Right lobe of liver (tissue), 4 donors: ENCODE results near the gene RELCH.

Experiments used
- CTCF ChIP-seq, 4 donors: fragments of 200-600 bp in 3 of 4; fragments of 450-650 bp in 1 of 4; IDR thresholded peaks; one replicate each; pipeline versions ENCODE4 v1.5.1 to v1.8.0; 2016 to 2022; ENCODE audit warnings: antibody characterized with exemption in 4 of 4, mild to moderate bottlenecking in 2 of 4
- POLR2A ChIP-seq: fragments of 450-650 bp; IDR thresholded peaks from one replicate; pipeline ENCODE4 v1.6.1; 2017; ENCODE audit warnings: antibody characterized with exemption, mild to moderate bottlenecking
- donor health status: DM: no; HTN: no; CAD: no.
- donor health status: DM: no; HTN: no; CAD: no.
- donor health status: DM: no; HTN: yes; CAD: no.

GRCh38 chr18:62249478-62250097 is 62.5 kb downstream of the RELCH start:
- TF ChIP-seq CTCF (IDR thresholded peaks at IDR 0.05) (peak; percentile 64 to 90 (median 86)), POLR2A (no peak)
